RPMI7951 (cell line): ENCODE measurements around the gene PNPLA3. TPM values are rescaled to one million over a fixed set of nuclear protein-coding genes. Genes with fewer than 3 reads are reported as not detected.

ENCODE experiments used
- DNase-seq: peaks from one replicate; pipeline ENCODE4 v3.0.0-alpha.2; 2012; ENCODE audit warnings: low read depth
- total RNA-seq: library from RNA; depleted of rRNA; stranded (reverse); fragments of >200 nt; shearing (Covaris generic); gene quantifications from 2 replicates; pipeline ENCODE4 v1.2.3, GENCODE V29; 2014

The PNPLA3 gene
- total RNA-seq, 1 experiment from 2014 or later, result 7.6 TPM

- DNase-seq, result no peak
Measured at GRCh38 chr22:43922123-43922522, 1.5 kb upstream of the PNPLA3 start.

GRCh38 chr22:43923191-43923590, 414 bp upstream of the PNPLA3 start:
- DNase-seq, result no peak

GRCh38 chr22:43924877-43925276, 1.3 kb downstream of the PNPLA3 start:
- no peak for DNase-seq

- peak; percentile 50 for DNase-seq
Measured at GRCh38 chr22:43925433-43926348, 2.1 kb downstream of the PNPLA3 start.

- no peak for DNase-seq
Measured at GRCh38 chr22:43926349-43926710, 2.7 kb downstream of the PNPLA3 start.

- DNase-seq, result no peak
Measured at GRCh38 chr22:43928468-43928867, 4.9 kb downstream of the PNPLA3 start.

GRCh38 chr22:43928908-43929307, 5.3 kb downstream of the PNPLA3 start:
- no peak for DNase-seq

GRCh38 chr22:43931771-43932170, 8.2 kb downstream of the PNPLA3 start:
- DNase-seq, result no peak

- no peak for DNase-seq
Measured at GRCh38 chr22:43941449-43941848, 17.8 kb downstream of the PNPLA3 start.

- DNase-seq, result no peak
Measured at GRCh38 chr22:43944670-43945430, 21.2 kb downstream of the PNPLA3 start.

GRCh38 chr22:43945632-43946383, 22.2 kb downstream of the PNPLA3 start:
- DNase-seq, result peak; percentile 37

- no peak for DNase-seq
Measured at GRCh38 chr22:43946384-43946667, 22.7 kb downstream of the PNPLA3 start.

- no peak for DNase-seq
Measured at GRCh38 chr22:43948836-43949406, 25.3 kb downstream of the PNPLA3 start.

GRCh38 chr22:43951391-43951790, 27.8 kb downstream of the PNPLA3 start:
- no peak for DNase-seq

GRCh38 chr22:43951966-43952365, 28.4 kb downstream of the PNPLA3 start:
- DNase-seq, result no peak

GRCh38 chr22:43953988-43954785, 30.6 kb downstream of the PNPLA3 start:
- DNase-seq, result no peak

- peak; percentile 90 for DNase-seq
Measured at GRCh38 chr22:43955040-43955882, 31.7 kb downstream of the PNPLA3 start, which contains the start of gene SAMM50. Gene SAMM50 (plus strand): TSS chr22:43955442. CDS start chr22:43955578, 136 bp downstream.

- DNase-seq, result no peak
Measured at GRCh38 chr22:43955883-43956782, 32.5 kb downstream of the PNPLA3 start.
